Smooth muscle cell (in vitro differentiated cells): ENCODE measurements around the gene PRCC. TPM values are rescaled to one million over a fixed set of nuclear protein-coding genes. Genes with fewer than 3 reads are reported as not detected.

Experiments used
- DNase-seq: peaks from one replicate; lab custom pipeline; 2025; ENCODE audit not compliant: unreplicated experiment; lab: John Stamatoyannopoulos, UW
- H2AFZ ChIP-seq: fragments of 200-600 bp; sonication (generic); 2 replicates; pipeline ENCODE4 v1.6.0; 2016; ENCODE audit warnings: antibody characterized with exemption, low read depth, mild to moderate bottlenecking
- H3F3A ChIP-seq: fragments of 200-600 bp; sonication (generic); 2 replicates; pipeline ENCODE4 v1.6.0; 2017; ENCODE audit warnings: antibody characterized with exemption, low read depth
- H3K27ac ChIP-seq: fragments of 200-600 bp; sonication (generic); 2 replicates; pipeline ENCODE4 v1.5.1; 2016; ENCODE audit warnings: low read depth, mild to moderate bottlenecking
- H3K27me3 ChIP-seq: fragments of 200-600 bp; sonication (generic); 2 replicates; pipeline ENCODE4 v1.6.1; 2016; ENCODE audit warnings: low read depth, mild to moderate bottlenecking
- H3K36me3 ChIP-seq: fragments of 200-600 bp; sonication (generic); 2 replicates; pipeline ENCODE4 v1.5.1; 2016; ENCODE audit warnings: low read depth
- H3K4me1 ChIP-seq: fragments of 200-600 bp; sonication (generic); 2 replicates; pipeline ENCODE4 v1.5.1; 2016; ENCODE audit warnings: low read depth
- H3K4me2 ChIP-seq: fragments of 200-600 bp; sonication (generic); 2 replicates; pipeline ENCODE4 v1.6.0; 2016; ENCODE audit warnings: mild to moderate bottlenecking
- H3K4me3 ChIP-seq: fragments of 200-600 bp; sonication (generic); 2 replicates; pipeline ENCODE4 v1.5.1; 2016; ENCODE audit warnings: mild to moderate bottlenecking
- H3K79me2 ChIP-seq: fragments of 200-600 bp; sonication (generic); 2 replicates; pipeline ENCODE4 v1.6.0; 2016; ENCODE audit warnings: low read depth, mild to moderate bottlenecking
- H3K9ac ChIP-seq: fragments of 200-600 bp; sonication (generic); 2 replicates; pipeline ENCODE4 v1.6.0; 2016; ENCODE audit warnings: low read depth
- H3K9me3 ChIP-seq: fragments of 200-600 bp; sonication (generic); replicated peaks from 2 replicates; pipeline ENCODE4 v1.5.1; 2016; ENCODE audit warnings: low read depth
- H4K20me1 ChIP-seq: fragments of 200-600 bp; sonication (generic); 2 replicates; pipeline ENCODE4 v1.6.0; 2016; ENCODE audit warnings: low read depth
- CTCF ChIP-seq: fragments of 200-600 bp; sonication (generic); IDR thresholded peaks from 2 replicates; pipeline ENCODE4 v1.5.1; 2017; ENCODE audit warnings: borderline replicate concordance, mild to moderate bottlenecking, antibody characterized with exemption; ENCODE audit not compliant: insufficient read depth, poor library complexity, severe bottlenecking
- WGBS: methylation state at CpG from one replicate; pipeline ENCODE4 v1.1.7; 2016; ENCODE audit warnings: low lambda C conversion rate; 5-methylcytosine and 5-hydroxymethylcytosine counted together
- polyA plus RNA-seq: library from polyadenylated mRNA; unstranded; fragments of >200 nt; fragmentation: Nextera tagmentation; extraction: Ambion mirVana; gene quantifications from 2 replicates; pipeline ENCODE4 v1.2.1, GENCODE V29; 2016
- total RNA-seq: library from RNA; depleted of rRNA; stranded (reverse); fragments of >200 nt; gene quantifications from 2 replicates; pipeline ENCODE4 v1.2.3, GENCODE V29; 2014

PRCC gene
- total and polyA plus RNA-seq, 2 experiments from 2014 or later, result 37.7 to 68.7 TPM

GRCh38 chr1:156772222-156772621 is 4.9 kb downstream of the PRCC start:
- 92% methylated on average over 3 of the region's 3 CpGs for WGBS
- peak overlapping the region; percentile 20 for H3K27ac ChIP-seq
- no peak for DNase-seq
- H2AFZ ChIP-seq, result no peak overlapping the region
- H3F3A ChIP-seq, result peaks cover 17% of the 10 kb centered on the region
- H3K9ac ChIP-seq, result no peak overlapping the region
- H3K9me3 ChIP-seq, result no peaks in the 10 kb centered on the region
- no peak for TF ChIP-seq CTCF
- peaks cover 19% of the 10 kb centered on the region for H3K4me1 ChIP-seq
- peaks cover 89% of the 10 kb centered on the region for H4K20me1 ChIP-seq
- peak overlapping the region; percentile 77 for H3K4me2 ChIP-seq
- H3K36me3 ChIP-seq, result no peaks in the 10 kb centered on the region
- H3K79me2 ChIP-seq, result peaks cover 94% of the 10 kb centered on the region
- H3K27me3 ChIP-seq, result no peaks in the 10 kb centered on the region
- no peak overlapping the region for H3K4me3 ChIP-seq

GRCh38 chr1:156772728-156773497 is 5.6 kb downstream of the PRCC start:
- Histone ChIP-seq H3K9ac (no peak overlapping the region), H3K36me3 (no peaks in the 10 kb centered on the region), H2AFZ (no peak overlapping the region), H3K27ac (peak overlapping the region; percentile 20), H3F3A (peaks cover 17% of the 10 kb centered on the region), H3K4me1 (peaks cover 19% of the 10 kb centered on the region), H3K4me3 (peak overlapping the region; percentile 11), H3K79me2 (peaks cover 96% of the 10 kb centered on the region), H4K20me1 (peaks cover 95% of the 10 kb centered on the region), H3K27me3 (no peaks in the 10 kb centered on the region), H3K9me3 (no peaks in the 10 kb centered on the region), H3K4me2 (peak overlapping the region; percentile 77)
- no peak for TF ChIP-seq CTCF
- WGBS, result 25% methylated on average over 9 of the region's 9 CpGs
- no peak for DNase-seq

GRCh38 chr1:156773607-156774006 is 6.3 kb downstream of the PRCC start:
- Histone ChIP-seq H3K36me3 (no peaks in the 10 kb centered on the region), H3K27me3 (no peaks in the 10 kb centered on the region), H3K9me3 (no peaks in the 10 kb centered on the region), H3K27ac (peak overlapping the region; percentile 20), H4K20me1 (peaks cover 95% of the 10 kb centered on the region), H3K79me2 (peaks cover 96% of the 10 kb centered on the region), H2AFZ (no peak overlapping the region), H3K9ac (no peak overlapping the region), H3K4me2 (peak overlapping the region; percentile 77), H3K4me3 (no peak overlapping the region), H3F3A (peaks cover 17% of the 10 kb centered on the region), H3K4me1 (peaks cover 19% of the 10 kb centered on the region)
- whole genome bisulfite sequencing, result 96% methylated on average over 3 of the region's 3 CpGs
- TF ChIP-seq CTCF, result no peak
- no peak for DNase-seq

- H3K36me3 ChIP-seq, result no peaks in the 10 kb centered on the region
- no peak overlapping the region for H3K4me2 ChIP-seq
- WGBS, result 81% methylated on average over 5 of the region's 5 CpGs
- H3F3A ChIP-seq, result peaks cover 12% of the 10 kb centered on the region
- no peak overlapping the region for H3K9ac ChIP-seq
- no peak for DNase-seq
- H3K9me3 ChIP-seq, result no peaks in the 10 kb centered on the region
- H3K27ac ChIP-seq, result peak overlapping the region; percentile 11
- H3K4me1 ChIP-seq, result peaks cover 5% of the 10 kb centered on the region
- TF ChIP-seq CTCF, result no peak
- H2AFZ ChIP-seq, result no peak overlapping the region
- no peak overlapping the region for H3K4me3 ChIP-seq
- no peaks in the 10 kb centered on the region for H3K27me3 ChIP-seq
- H4K20me1 ChIP-seq, result peaks cover 95% of the 10 kb centered on the region
- peaks cover 96% of the 10 kb centered on the region for H3K79me2 ChIP-seq
Measured at GRCh38 chr1:156775799-156776198, 8.5 kb downstream of the PRCC start.
